HepG2 (cell line): Measurements from ENCODE around the gene SIRT5. TPM values are rescaled to one million over a fixed set of nuclear protein-coding genes. Genes with fewer than 3 reads are reported as not detected.

Experiments used
- ATAC-seq: fragments of 200-7000 bp; cut with Tn5 transposase; 3 replicates; pipeline ENCODE4 v1.9.1; 2020; ENCODE audit warnings: mild to moderate bottlenecking, moderate library complexity
- BruUV-seq: library from RNA; stranded (reverse); fragments of 400-500 nt; replicated peaks from 2 replicates; lab custom pipeline; 2021; lab: Mats Ljungman, UMichigan
- CTCF ChIA-PET: fragments of 300-600 bp; formaldehyde crosslinking; extraction: SDS; loops from one replicate; lab custom pipeline; 2021; ENCODE audit warnings: low total read pairs, inconsistent platforms, low intra/inter-chr PET ratio; lab: Yijun Ruan, JAX
- POLR2A ChIA-PET: fragments of 350-600 bp; sonication (Branson Sonifier 250); formaldehyde crosslinking; loops from one replicate; lab custom pipeline; 2020; ENCODE audit warnings: antibody characterized with exemption, inconsistent platforms; lab: Yijun Ruan, JAX
- DNase-seq: peaks from one replicate; pipeline ENCODE4 v3.0.0-alpha.2; 2015; ENCODE audit warnings: low spot score
- FAIRE-seq: peaks from 3 replicates; lab custom pipeline; 2011; peaks lifted over from hg19 to GRCh38; lab: Jason Lieb, UNC
- H2AFZ ChIP-seq: one replicate; pipeline ENCODE4 v1.6.1; 2011; ENCODE audit warnings: low read length, inconsistent platforms
- H3K27ac ChIP-seq: fragments of 300-600 bp; 3 replicates; pipeline ENCODE4 v1.8.0; 2011; ENCODE audit warnings: mixed run types, mild to moderate bottlenecking, mixed read lengths, low read length, inconsistent platforms; ENCODE audit not compliant: insufficient read depth; ENCODE audit errors: extremely low read length
- H3K27me3 ChIP-seq, 2 experiments: fragments of 200-600 bp in 1 of 2; 2 replicates in 1 of 2; 3 replicates in 1 of 2; pipeline versions ENCODE4 v1.6.0 to v1.8.0; 2011; ENCODE audit warnings: low read length in 2 of 2, mild to moderate bottlenecking in 2 of 2, moderate library complexity in 2 of 2, inconsistent platforms in 1 of 2; ENCODE audit not compliant: insufficient read depth in 2 of 2, control insufficient read depth in 1 of 2
- H3K36me3 ChIP-seq, 2 experiments: fragments of 200-600 bp in 1 of 2; replicated peaks in 1 of 2; 2 replicates in 1 of 2; 3 replicates in 1 of 2; pipeline versions ENCODE4 v1.5.1 to v1.8.0; 2011; ENCODE audit warnings: low read length in 2 of 2, inconsistent platforms in 1 of 2; ENCODE audit not compliant: insufficient read depth in 2 of 2, control insufficient read depth in 1 of 2
- H3K4me1 ChIP-seq: 2 replicates; pipeline ENCODE4 v1.5.1; 2012; ENCODE audit warnings: low read length, inconsistent platforms; ENCODE audit not compliant: insufficient read depth
- H3K4me2 ChIP-seq: 2 replicates; pipeline ENCODE4 v1.6.0; 2011; ENCODE audit warnings: low read depth, low read length, inconsistent platforms
- H3K4me3 ChIP-seq, 3 experiments: fragments of 200-600 bp in 1 of 3; sonication (generic), shearing (Covaris generic) in 1 of 3; replicated peaks in 1 of 3; 2 replicates each; pipeline ENCODE4 v1.5.1; 2011 to 2016; ENCODE audit warnings: low read length in 3 of 3, inconsistent platforms in 2 of 3, low read depth in 2 of 3, mild to moderate bottlenecking in 2 of 3, control low read depth in 1 of 3, mixed read lengths in 1 of 3; ENCODE audit not compliant: insufficient read depth in 1 of 3
- H3K79me2 ChIP-seq: one replicate; pipeline ENCODE4 v1.6.1; 2011; ENCODE audit warnings: low read length, inconsistent platforms; ENCODE audit not compliant: insufficient read depth
- H3K9ac ChIP-seq: 2 replicates; pipeline ENCODE4 v1.6.0; 2011; ENCODE audit warnings: mild to moderate bottlenecking, low read depth, low read length, inconsistent platforms; ENCODE audit not compliant: insufficient read depth
- H3K9me3 ChIP-seq: 2 replicates; pipeline ENCODE4 v1.5.1; 2012; ENCODE audit warnings: mild to moderate bottlenecking, low read length
- H4K20me1 ChIP-seq: 2 replicates; pipeline ENCODE4 v1.6.0; 2011; ENCODE audit warnings: inconsistent platforms, mild to moderate bottlenecking, low read length, moderate library complexity; ENCODE audit not compliant: insufficient read depth
- ETV6 ChIP-seq: sonication (generic); formaldehyde crosslinking; conservative IDR thresholded peaks from 2 replicates; pipeline ENCODE4 v1.4.0; 2020; ENCODE audit warnings: missing genetic modification reagents
- POLR2G ChIP-seq: fragments of 200-400 bp; formaldehyde crosslinking; IDR thresholded peaks from 2 replicates; pipeline ENCODE4 v1.6.1; 2018; ENCODE audit warnings: mild to moderate bottlenecking, low read depth, low read length, moderate library complexity
- ZKSCAN1 ChIP-seq: fragments of 150-350 bp; IDR thresholded peaks from 2 replicates; pipeline ENCODE4 v1.6.1; 2014; ENCODE audit warnings: low read length
- ZNF34 ChIP-seq: sonication (generic); formaldehyde crosslinking; IDR thresholded peaks from 2 replicates; pipeline ENCODE4 v1.4.0; 2020; ENCODE audit warnings: mild to moderate bottlenecking, missing genetic modification reagents, borderline replicate concordance
- ZNF7 ChIP-seq: IDR thresholded peaks from 2 replicates; pipeline ENCODE4 v1.6.1; 2016; ENCODE audit warnings: missing biosample characterization, missing genetic modification reagents
- WGBS: methylation state at CpG from one replicate; pipeline ENCODE4 v1.1.6; 2017; ENCODE audit warnings: low lambda C conversion rate; 5-methylcytosine and 5-hydroxymethylcytosine counted together
- in situ Hi-C: cut with HindIII; loops from 2 replicates; pipeline ENCODE4 v1.10.0; 2017; ENCODE audit warnings: low pct_unique_long_range_greater_than_20kb; ENCODE audit not compliant: extremely low pct_ligation_motif_present
- intact Hi-C: fragments of 100-400 bp; cut with micrococcal nuclease; formaldehyde crosslinking; loops from one replicate; pipeline ENCODE4 v1.10.0; 2022; ENCODE audit not compliant: unreplicated experiment
- polyA plus RNA-seq, 8 experiments: library from polyadenylated mRNA; depleted of rRNA in 3 of 8; stranded (reverse) in 7 of 8; unstranded in 1 of 8; fragments of >200 nt; fragmentation: Illumina TruSeq in 4 of 8; extraction: Trizol in 4 of 8; gene quantifications; 2 replicates each; pipeline versions ENCODE4 v1.2.1 to v1.2.3, GENCODE V29; 2011 to 2016; ENCODE audit warnings: low read depth in 4 of 8, missing spikeins in 1 of 8, mixed read lengths in 1 of 8; ENCODE audit not compliant: insufficient read depth in 1 of 8
- total RNA-seq, 5 experiments: library from RNA; depleted of rRNA; stranded (reverse); fragments of >200 nt; fragmentation: Illumina TruSeq; extraction: Trizol; gene quantifications; 2 replicates each; pipeline ENCODE4 v1.2.3, GENCODE V29; 2016; ENCODE audit warnings: low read depth in 1 of 5

SIRT5 gene
- total and polyA plus RNA-seq, 2 of the 13 experiments (the other 11 are each of a cell fraction or from before 2014, with no cell fraction given): 14.1 to 16.6 TPM

GRCh38 chr6:13538600-13538999, 35.8 kb upstream of the SIRT5 start:
- FAIRE-seq (no peak), DNase-seq (no peak), ATAC-seq (no peak)
- no peak overlapping the region for H3K4me3 ChIP-seq
- intact Hi-C loops (loop anchor here (1.0 kb wide), 1 partner anchor 202 kb away; no protein-coding TSS in a partner anchor), in situ Hi-C loops (loop anchor here (5.0 to 25.0 kb wide), 3 partner anchors 201 to 626 kb away; no protein-coding TSS in a partner anchor)
- H2AFZ ChIP-seq: no peak overlapping the region
- ChIA-PET POLR2A (interaction anchor here (0.6 kb wide), 1 partner anchor 35 kb away, joined by 3 read pairs; the partner anchor contains the start of gene SIRT5), CTCF (interaction anchor here (1.3 to 2.7 kb wide), 2 partner anchors 202 to 205 kb away, joined by 4 to 37 read pairs; no protein-coding TSS in a partner anchor)
- H3K4me1 ChIP-seq: no peaks in the 10 kb centered on the region
- no peaks in the 10 kb centered on the region for H4K20me1 ChIP-seq
- H3K4me2 ChIP-seq: no peak overlapping the region
- no peak overlapping the region for H3K27ac ChIP-seq
- no TSS peak for BruUV-seq
- TF ChIP-seq ETV6 (CRISPR knock-in tag) (no peak), ZNF34 (no peak), POLR2G (no peak)
- H3K9me3 ChIP-seq: no peaks in the 10 kb centered on the region
- WGBS: 89% methylated on average over 3 of the region's 3 CpGs
- peaks cover 0 to 7% of the 10 kb centered on the region in 2 experiments for H3K27me3 ChIP-seq
- H3K79me2 ChIP-seq: no peaks in the 10 kb centered on the region
- H3K36me3 ChIP-seq: no peaks in the 10 kb centered on the region
- H3K9ac ChIP-seq: no peak overlapping the region

DNA sequence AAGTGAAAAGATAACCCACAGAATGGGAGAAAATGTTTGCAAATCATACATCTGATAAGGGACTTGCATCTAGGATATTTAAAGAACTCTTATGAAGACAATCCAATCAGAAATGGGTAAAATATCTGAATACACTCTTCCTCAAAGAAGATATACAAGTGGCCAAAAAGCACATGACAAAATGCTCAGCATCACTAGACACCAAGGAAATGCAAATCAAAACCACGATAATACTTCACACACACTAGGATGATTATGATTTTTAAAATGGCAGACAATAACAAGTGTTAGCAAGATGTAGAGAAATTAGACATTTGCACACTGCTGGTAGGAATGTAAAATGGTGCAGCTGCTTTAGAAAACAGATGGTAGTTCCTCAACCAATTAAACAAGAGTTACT, 34.8 kb upstream of the SIRT5 start:
- H3K27ac ChIP-seq: no peak overlapping the region
- peaks cover 0 to 7% of the 10 kb centered on the region in 2 experiments for H3K27me3 ChIP-seq
- H2AFZ ChIP-seq: no peak overlapping the region
- intact Hi-C loops: no loop called here
- 91% methylated on average over 1 of the region's 1 CpG for WGBS
- ChIA-PET POLR2A (no interaction called here), CTCF (no interaction called here)
- TF ChIP-seq ZNF7 (CRISPR knock-in tag) (0 out of 2 replicates have a peak, but pooled peaks have one; percentile 18), ZKSCAN1 (no peak)
- H3K4me1 ChIP-seq: peaks cover 2% of the 10 kb centered on the region; the same call in 1 of the 2 replicates
- H4K20me1 ChIP-seq: no peaks in the 10 kb centered on the region
- no peak for FAIRE-seq
- H3K36me3 ChIP-seq: no peaks in the 10 kb centered on the region
- H3K9ac ChIP-seq: no peak overlapping the region
- no peak for ATAC-seq
- BruUV-seq: no TSS peak
- H3K9me3 ChIP-seq: no peaks in the 10 kb centered on the region
- in situ Hi-C loops: loop anchor here (5.0 to 25.0 kb wide), 3 partner anchors 202 to 627 kb away; no protein-coding TSS in a partner anchor
- no peak overlapping the region for H3K4me2 ChIP-seq
- H3K79me2 ChIP-seq: no peaks in the 10 kb centered on the region
- no peak for DNase-seq
- H3K4me3 ChIP-seq: no peak overlapping the region
